Gastrocnemius medialis (tissue), 4 donors: Measurements from ENCODE around the gene GALNT7. TPM values are rescaled to one million over a fixed set of nuclear protein-coding genes. Genes with fewer than 3 reads are reported as not detected.

Experiments
- ATAC-seq, 2 donors: fragments of 150-250 bp; one replicate each; pipeline ENCODE4 v1.9.1; 2016
- DNase-seq, 2 donors: peaks; one replicate each; pipeline ENCODE4 v3.0.0-alpha.2; 2019
- H3K27ac ChIP-seq, 4 donors: fragments of 200-600 bp; sonication (generic); 1 replicate in 1 of 4; 2 replicates in 3 of 4; pipeline ENCODE4 v1.5.1; 2016 to 2018; ENCODE audit warnings: mild to moderate bottlenecking in 2 of 4, moderate library complexity in 1 of 4
- H3K27me3 ChIP-seq, 3 donors: fragments of 200-600 bp; sonication (generic) in 2 of 3; 1 replicate in 1 of 3; 2 replicates in 2 of 3; pipeline versions ENCODE4 v1.5.1 to v1.6.0; 2016 to 2019; ENCODE audit warnings: mild to moderate bottlenecking in 1 of 3, moderate library complexity in 1 of 3
- H3K36me3 ChIP-seq, 2 donors: fragments of 200-600 bp; sonication (generic) in 1 of 2; one replicate each; pipeline ENCODE4 v1.5.1; 2017 to 2018
- H3K4me1 ChIP-seq, 2 donors: fragments of 200-600 bp; sonication (generic) in 1 of 2; one replicate each; pipeline ENCODE4 v1.5.1; 2016 to 2017; ENCODE audit warnings: mild to moderate bottlenecking in 2 of 2
- H3K4me3 ChIP-seq, 4 donors: fragments of 200-600 bp; sonication (generic) in 3 of 4; 1 replicate in 1 of 4; 2 replicates in 3 of 4; pipeline ENCODE4 v1.5.1; 2016 to 2019; ENCODE audit warnings: mild to moderate bottlenecking in 2 of 4
- H3K9me3 ChIP-seq, 3 donors: fragments of 200-600 bp; sonication (generic) in 2 of 3; 1 replicate in 1 of 3; 2 replicates in 2 of 3; pipeline ENCODE4 v1.5.1; 2016 to 2019
- CTCF ChIP-seq, 5 experiments: fragments of 450-650 bp in 3 of 5; fragments of 200-600 bp in 2 of 5; sonication (generic) in 2 of 5; IDR thresholded peaks in 4 of 5; conservative IDR thresholded peaks in 1 of 5; 1 replicate in 4 of 5; 2 replicates in 1 of 5; pipeline ENCODE4 v1.5.1; 2016 to 2019; ENCODE audit warnings: antibody characterized with exemption in 5 of 5, mild to moderate bottlenecking in 3 of 5, moderate library complexity in 3 of 5
- POLR2A ChIP-seq, 2 donors: fragments of 450-650 bp; IDR thresholded peaks; one replicate each; pipeline ENCODE4 v1.6.1; 2017; ENCODE audit warnings: antibody characterized with exemption in 2 of 2, mild to moderate bottlenecking in 2 of 2, moderate library complexity in 2 of 2
- in situ Hi-C, 4 donors: fragments of 200-750 bp; cut with MboI; loops; one replicate each; pipeline versions ENCODE4 v1.15.0 to v1.8.0; 2017; ENCODE audit warnings: low sequenced_read_pairs in 4 of 4
- intact Hi-C: fragments of 100-400 bp; cut with DNase I; formaldehyde crosslinking; loops from one replicate; pipeline ENCODE4 v1.15.1; 2023; ENCODE audit warnings: low total_unique reads
- total RNA-seq, 4 donors: library from RNA; depleted of rRNA; stranded (reverse); fragments of >200 nt; gene quantifications; one replicate each; pipeline versions ENCODE4 v1.1.0 to v1.2.3, GENCODE V29; 2016

The GALNT7 gene
- total RNA-seq, 4 donors from 2014 or later: 0.91 to 2.8 (median 1.1) TPM

DNA sequence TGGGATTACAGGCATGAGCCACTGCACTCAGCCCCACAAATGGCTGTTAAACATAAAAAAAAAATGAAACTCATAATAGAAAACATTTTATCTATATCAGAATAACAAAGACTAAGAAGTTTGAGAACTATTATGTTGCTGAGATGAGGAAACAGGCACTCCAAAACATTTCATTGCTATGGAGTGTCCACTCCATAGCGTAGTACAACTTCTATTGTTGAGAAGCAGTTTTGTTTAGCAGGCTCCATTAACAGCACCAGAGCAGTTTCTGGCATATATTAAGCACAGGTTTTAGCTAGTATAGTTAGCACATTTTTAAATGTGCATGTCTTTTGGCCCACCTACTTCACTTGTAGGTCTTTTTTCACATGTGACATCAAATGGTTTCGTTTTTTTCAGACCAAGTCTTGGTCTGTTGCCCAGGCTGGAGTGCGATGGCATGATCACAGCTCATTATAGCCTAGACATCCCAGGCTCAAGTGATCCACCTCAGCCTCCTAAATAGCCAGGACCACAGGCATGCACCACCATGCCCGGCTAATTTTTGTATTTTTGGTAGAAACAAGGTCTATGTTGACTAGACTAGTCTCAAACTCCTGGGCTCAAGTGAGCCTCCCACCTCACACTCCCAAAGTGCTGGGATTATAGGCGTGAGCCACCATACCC is 159.8 kb downstream of the GALNT7 start:
- no peaks in the 10 kb centered on the region for H3K27me3 ChIP-seq
- in situ Hi-C loops (loop anchor here in 1 of 4 donors (25.0 kb wide), 1 partner anchor 959 kb away; the partner anchor contains the start of genes CEP44 and FBXO8), intact Hi-C loops (no loop called here)
- peaks cover 0 to 39% of the 10 kb centered on the region in 2 donors for H3K36me3 ChIP-seq
- DNase-seq (no peak), ATAC-seq (no peak)
- H3K4me3 ChIP-seq: no peak overlapping the region
- TF ChIP-seq POLR2A (IDR thresholded peaks at IDR 0.05) (no peak), CTCF (IDR thresholded peaks at IDR 0.05 in 4 of 5, conservative IDR thresholded peaks at IDR 0.05 in 1 of 5) (no peak)
- H3K27ac ChIP-seq: no peak overlapping the region
- no peaks in the 10 kb centered on the region for H3K9me3 ChIP-seq
- H3K4me1 ChIP-seq: peaks cover 0 to 14% of the 10 kb centered on the region in 2 donors

- peaks cover 0 to 39% of the 10 kb centered on the region in 2 donors for H3K36me3 ChIP-seq
- in situ Hi-C loops (loop anchor here in 1 of 4 donors (25.0 kb wide), 1 partner anchor 957 kb away; the partner anchor contains the start of genes CEP44 and FBXO8), intact Hi-C loops (no loop called here)
These were observed 162.0 kb downstream of the GALNT7 start for GRCh38 chr4:173330590-173330989.

DNA sequence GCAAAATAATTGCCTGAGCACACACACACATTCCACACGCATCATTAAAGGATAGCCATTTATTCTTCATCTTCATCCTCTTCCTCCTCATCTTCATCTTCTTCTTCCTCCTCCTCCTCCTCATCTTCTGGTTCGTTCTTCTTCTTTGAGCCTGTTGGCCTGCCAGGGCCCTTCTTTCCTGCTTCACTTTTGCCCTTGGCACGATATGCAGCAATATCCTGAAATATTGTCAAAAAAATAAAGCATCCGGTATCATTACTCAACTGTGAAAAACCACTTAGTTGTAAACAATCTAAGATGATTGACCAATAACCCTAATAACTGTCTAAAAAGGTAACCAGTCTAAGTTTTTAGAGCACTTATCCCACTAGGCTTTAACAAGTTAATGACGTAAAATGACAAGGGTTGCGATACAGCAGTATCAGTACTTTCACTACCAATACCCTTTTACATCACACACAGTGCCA is 163.4 kb downstream of the GALNT7 start:
- TF ChIP-seq CTCF (IDR thresholded peaks at IDR 0.05 in 4 of 5, conservative IDR thresholded peaks at IDR 0.05 in 1 of 5): no peak
- no peak for TF ChIP-seq POLR2A (IDR thresholded peaks at IDR 0.05)
- Histone ChIP-seq H3K4me1 (peaks cover 8 to 20% of the 10 kb centered on the region in 2 donors), H3K4me3 (peak overlapping the region; percentile 83 to 98 (median 92)), H3K27me3 (no peaks in the 10 kb centered on the region), H3K9me3 (no peaks in the 10 kb centered on the region), H3K36me3 (peaks cover 0 to 39% of the 10 kb centered on the region in 2 donors), H3K27ac (peak overlapping the region; percentile 6 to 99 (median 96))
- no peak for ATAC-seq
- in situ Hi-C loops: loop anchor here in 1 of 4 donors (25.0 kb wide), 1 partner anchor 955 kb away; the partner anchor contains the start of genes CEP44 and FBXO8
- no peak for DNase-seq
- intact Hi-C loops: no loop called here

More at GRCh38 chr4:173330590-173330989, 162.0 kb downstream of the GALNT7 start:
- Histone ChIP-seq H3K4me1 (peaks cover 7 to 19% of the 10 kb centered on the region in 2 donors), H3K4me3 (no peak overlapping the region), H3K27ac (no peak overlapping the region), H3K27me3 (no peaks in the 10 kb centered on the region), H3K9me3 (no peaks in the 10 kb centered on the region)
- DNase-seq: no peak
- ATAC-seq: no peak
- TF ChIP-seq POLR2A (IDR thresholded peaks at IDR 0.05) (no peak), CTCF (IDR thresholded peaks at IDR 0.05 in 4 of 5, conservative IDR thresholded peaks at IDR 0.05 in 1 of 5) (no peak)

DNA sequence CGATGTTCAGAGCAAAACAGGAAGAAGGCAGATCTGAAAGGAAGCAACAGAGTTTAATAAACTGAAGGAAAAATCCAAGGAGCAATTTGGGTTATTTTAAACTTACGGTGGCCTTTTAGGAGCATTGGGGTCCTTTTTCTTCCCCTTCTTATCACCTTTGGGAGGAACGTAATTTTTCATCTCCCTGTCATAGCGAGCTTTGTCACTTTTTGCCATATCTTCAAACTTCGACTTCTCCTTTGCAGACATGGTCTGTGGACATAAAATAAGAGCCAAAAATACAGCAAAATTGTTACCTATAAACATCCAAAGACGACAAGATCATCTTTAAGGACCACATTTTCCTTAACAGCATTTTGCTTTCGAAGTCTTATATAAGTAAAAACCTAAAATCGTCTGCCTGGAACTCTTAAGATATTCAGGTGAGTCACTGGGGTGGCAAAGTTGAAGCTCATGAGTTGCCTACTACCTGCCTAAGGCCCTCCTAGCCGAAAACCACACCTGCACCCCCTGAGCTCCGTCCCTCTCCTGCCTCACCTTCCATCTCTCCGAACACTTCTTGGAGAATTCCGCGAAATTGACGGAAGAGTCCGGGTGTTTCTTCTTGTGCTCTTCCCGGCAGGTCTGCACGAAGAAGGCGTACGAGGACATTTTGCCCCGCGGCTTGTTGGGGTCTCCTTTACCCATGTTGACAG is 164.5 kb downstream of the GALNT7 start:
- in situ Hi-C loops (loop anchor here in 1 of 4 donors (25.0 kb wide), 1 partner anchor 954 kb away; the partner anchor contains the start of genes CEP44 and FBXO8), intact Hi-C loops (no loop called here)
- H3K27ac ChIP-seq: peak overlapping the region; percentile 94 to 99 (median 98)
- peaks cover 0 to 37% of the 10 kb centered on the region in 2 donors for H3K36me3 ChIP-seq
- no peak for TF ChIP-seq POLR2A (IDR thresholded peaks at IDR 0.05)
- TF ChIP-seq CTCF (IDR thresholded peaks at IDR 0.05 in 4 of 5, conservative IDR thresholded peaks at IDR 0.05 in 1 of 5): no peak
- H3K9me3 ChIP-seq: no peaks in the 10 kb centered on the region
- no peaks in the 10 kb centered on the region for H3K27me3 ChIP-seq
- peak overlapping the region; percentile 83 to 98 (median 92) for H3K4me3 ChIP-seq
- H3K4me1 ChIP-seq: peaks cover 8 to 20% of the 10 kb centered on the region in 2 donors
- DNase-seq (no peak), ATAC-seq (no peak)
